SU-DHL-6 (cell line): ENCODE data around the gene SELENON.

Source experiments
- EZH2phosphoT487 ChIP-seq: fragments of 200-600 bp; sonication (generic), shearing (Covaris generic); conservative IDR thresholded peaks from 2 replicates; pipeline ENCODE4 v1.6.1; 2018; ENCODE audit warnings: mild to moderate bottlenecking, antibody characterized with exemption, low read length, moderate library complexity, mixed read lengths
- TF ChIP-seq, protein P1 (sequence below): fragments of 200-600 bp; sonication (generic); IDR thresholded peaks from one replicate; pipeline ENCODE4 v1.5.1; 2017; ENCODE audit warnings: antibody characterized with exemption, mild to moderate bottlenecking, low read length, moderate library complexity; ENCODE audit not compliant: insufficient read depth, poor library complexity, severe bottlenecking

- TF ChIP-seq, protein P1, sequence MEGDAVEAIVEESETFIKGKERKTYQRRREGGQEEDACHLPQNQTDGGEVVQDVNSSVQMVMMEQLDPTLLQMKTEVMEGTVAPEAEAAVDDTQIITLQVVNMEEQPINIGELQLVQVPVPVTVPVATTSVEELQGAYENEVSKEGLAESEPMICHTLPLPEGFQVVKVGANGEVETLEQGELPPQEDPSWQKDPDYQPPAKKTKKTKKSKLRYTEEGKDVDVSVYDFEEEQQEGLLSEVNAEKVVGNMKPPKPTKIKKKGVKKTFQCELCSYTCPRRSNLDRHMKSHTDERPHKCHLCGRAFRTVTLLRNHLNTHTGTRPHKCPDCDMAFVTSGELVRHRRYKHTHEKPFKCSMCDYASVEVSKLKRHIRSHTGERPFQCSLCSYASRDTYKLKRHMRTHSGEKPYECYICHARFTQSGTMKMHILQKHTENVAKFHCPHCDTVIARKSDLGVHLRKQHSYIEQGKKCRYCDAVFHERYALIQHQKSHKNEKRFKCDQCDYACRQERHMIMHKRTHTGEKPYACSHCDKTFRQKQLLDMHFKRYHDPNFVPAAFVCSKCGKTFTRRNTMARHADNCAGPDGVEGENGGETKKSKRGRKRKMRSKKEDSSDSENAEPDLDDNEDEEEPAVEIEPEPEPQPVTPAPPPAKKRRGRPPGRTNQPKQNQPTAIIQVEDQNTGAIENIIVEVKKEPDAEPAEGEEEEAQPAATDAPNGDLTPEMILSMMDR = no peak
- TF ChIP-seq EZH2phosphoT487 = no peak
Measured at GRCh38 chr1:25845664-25846063, 45.7 kb downstream of the SELENON start.
